GM12801 (cell line): ENCODE results near the gene RPS21.

Experiments used
- CTCF ChIP-seq: IDR thresholded peaks from one replicate; pipeline ENCODE4 v1.5.1; 2011; ENCODE audit warnings: control low read depth; ENCODE audit not compliant: insufficient read length; ENCODE audit errors: extremely low read depth

Gene RPS21

GRCh38 chr20:62359491-62360121 is 27.3 kb upstream of the RPS21 start:
- TF ChIP-seq CTCF, result no peak

- TF ChIP-seq CTCF, result no peak
Observed at GRCh38 chr20:62360854-62361798, 25.8 kb upstream of the RPS21 start.

GRCh38 chr20:62361799-62362589 is 24.9 kb upstream of the RPS21 start:
- no peak for TF ChIP-seq CTCF

GRCh38 chr20:62362590-62362940 is 24.3 kb upstream of the RPS21 start:
- TF ChIP-seq CTCF, result no peak

GRCh38 chr20:62362991-62363919 is 23.6 kb upstream of the RPS21 start:
- no peak for TF ChIP-seq CTCF

GRCh38 chr20:62363920-62364851 is 22.7 kb upstream of the RPS21 start:
- no peak for TF ChIP-seq CTCF
